Large intestine (tissue), 3 donors: ENCODE measurements around the gene KRT6A. TPM values are rescaled to one million over a fixed set of nuclear protein-coding genes. Genes with fewer than 3 reads are reported as not detected.
"Not testable (repeated sequence)": the region's sequence is repeated elsewhere in the genome, so short reads cannot be mapped to it uniquely, and the experiment has no call there.

Experiments
- DNase-seq, 2 donors: peaks; one replicate each; pipeline versions ENCODE4 v3.0.0 to v3.0.0-alpha.2; 2013
- H3K27ac ChIP-seq: one replicate; pipeline ENCODE4 v1.5.1; 2013; ENCODE audit warnings: low read length
- H3K27me3 ChIP-seq: 2 replicates; pipeline ENCODE4 v1.6.1; 2013; ENCODE audit warnings: low read length; ENCODE audit not compliant: control insufficient read depth, insufficient read depth
- H3K36me3 ChIP-seq: 2 replicates; pipeline ENCODE4 v1.6.1; 2013; ENCODE audit warnings: low read length; ENCODE audit not compliant: control insufficient read depth, insufficient read depth
- H3K4me1 ChIP-seq: one replicate; pipeline ENCODE4 v1.6.1; 2013; ENCODE audit warnings: low read length; ENCODE audit not compliant: control insufficient read depth, insufficient read depth
- H3K4me3 ChIP-seq: one replicate; pipeline ENCODE4 v1.5.1; 2013; ENCODE audit warnings: low read length
- H3K9me3 ChIP-seq: one replicate; pipeline ENCODE4 v1.6.1; 2013; ENCODE audit warnings: mild to moderate bottlenecking, low read depth, low read length, moderate library complexity; ENCODE audit not compliant: control insufficient read depth
- WGBS: methylation state at CpG from one replicate; pipeline ENCODE4 v1.1.5; 2013; ENCODE audit warnings: low lambda C conversion rate; ENCODE audit not compliant: insufficient coverage; 5-methylcytosine and 5-hydroxymethylcytosine counted together
- polyA plus RNA-seq: library from polyadenylated mRNA; unstranded; fragments of 120-200 nt; gene quantifications from one replicate; pipeline ENCODE4 v1.2.1, GENCODE V29; 2013

The KRT6A gene
- polyA plus RNA-seq, 1 donor, result 0.01 TPM

GRCh38 chr12:52501490-52501889, 8.4 kb upstream of the KRT6A start:
- Histone ChIP-seq H3K4me3 (no peak overlapping the region), H3K27ac (no peak overlapping the region), H3K36me3 (no peaks in the 10 kb centered on the region), H3K9me3 (no peaks in the 10 kb centered on the region), H3K4me1 (no peaks in the 10 kb centered on the region), H3K27me3 (peaks cover 7% of the 10 kb centered on the region)
- no peak for DNase-seq
- no CpG with 5 or more reads among the region's 7 CpGs for WGBS

DNA sequence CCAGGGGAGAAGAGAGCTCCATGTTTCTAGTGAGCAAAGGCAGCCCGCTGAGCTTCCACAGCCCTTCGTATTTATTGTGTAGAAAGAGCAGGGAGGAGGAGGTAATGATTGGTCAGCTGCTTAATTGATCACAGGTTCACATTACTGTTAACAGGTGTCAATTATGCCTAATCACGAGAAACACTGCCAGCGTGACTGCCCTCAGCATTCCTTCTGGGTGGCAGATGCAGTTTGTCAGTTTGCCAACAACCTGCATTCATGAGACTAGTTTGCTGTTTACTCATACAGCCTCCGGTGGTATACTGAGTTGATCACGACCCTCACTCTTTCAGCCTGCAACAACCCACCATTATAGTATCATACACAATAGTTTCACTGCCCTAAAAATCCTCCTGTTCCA, 7.5 kb upstream of the KRT6A start:
- not testable (repeated sequence) for H3K4me3 ChIP-seq, H3K27me3 ChIP-seq, H3K36me3 ChIP-seq, DNase-seq, H3K9me3 ChIP-seq, H3K4me1 ChIP-seq, H3K27ac ChIP-seq
- WGBS, result 80% methylated on average over 1 of the region's 6 CpGs

DNA sequence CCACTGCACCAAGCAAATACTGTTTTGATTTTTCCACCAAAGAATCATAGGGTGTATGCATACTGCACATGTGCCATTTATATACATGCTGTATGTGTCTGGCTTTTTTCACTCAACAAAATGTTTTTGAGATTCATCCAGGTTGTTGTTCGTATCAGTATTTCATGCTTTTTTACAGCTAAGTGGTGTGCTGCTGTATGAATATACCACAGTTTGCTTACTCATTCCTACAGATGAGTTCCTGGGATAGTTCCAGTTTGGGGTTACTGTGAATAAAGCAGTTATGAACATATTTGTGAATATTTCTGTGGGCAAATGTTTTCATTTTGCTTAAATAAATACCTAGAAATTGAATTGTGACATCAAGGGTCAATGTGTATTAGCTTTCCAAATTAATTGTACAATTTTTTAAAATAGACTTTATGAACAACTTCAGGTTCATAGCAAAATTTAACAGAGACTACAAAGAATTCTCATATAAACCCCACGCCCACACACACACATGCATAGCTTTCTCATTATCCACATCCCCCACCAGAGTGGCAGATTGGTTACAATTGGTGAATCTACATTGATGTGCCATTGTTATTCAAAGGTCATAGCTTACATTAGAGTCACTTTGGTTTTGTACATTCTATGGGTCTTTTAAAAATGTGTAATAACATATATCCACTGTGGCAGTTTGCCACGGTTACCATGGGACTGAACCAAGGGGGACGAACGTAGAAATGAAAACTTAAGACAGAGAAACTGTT, 6.9 kb upstream of the KRT6A start:
- Histone ChIP-seq H3K9me3 (no peaks in the 10 kb centered on the region), H3K36me3 (no peaks in the 10 kb centered on the region), H3K27ac (no peak overlapping the region), H3K4me3 (no peak overlapping the region), H3K27me3 (peaks cover 7% of the 10 kb centered on the region), H3K4me1 (no peaks in the 10 kb centered on the region)
- no peak for DNase-seq
- WGBS, result 100% methylated on average over 1 of the region's 5 CpGs

- H3K27me3 ChIP-seq, result peaks cover 11% of the 10 kb centered on the region
- DNase-seq, result no peak
- no CpG with 5 or more reads among the region's 1 CpG for WGBS
- H3K36me3 ChIP-seq, result no peaks in the 10 kb centered on the region
- H3K4me1 ChIP-seq, result no peaks in the 10 kb centered on the region
- H3K4me3 ChIP-seq, result no peak overlapping the region
- no peak overlapping the region for H3K27ac ChIP-seq
- H3K9me3 ChIP-seq, result no peaks in the 10 kb centered on the region
These were observed 5.9 kb upstream of the KRT6A start for GRCh38 chr12:52498946-52499345.

DNA sequence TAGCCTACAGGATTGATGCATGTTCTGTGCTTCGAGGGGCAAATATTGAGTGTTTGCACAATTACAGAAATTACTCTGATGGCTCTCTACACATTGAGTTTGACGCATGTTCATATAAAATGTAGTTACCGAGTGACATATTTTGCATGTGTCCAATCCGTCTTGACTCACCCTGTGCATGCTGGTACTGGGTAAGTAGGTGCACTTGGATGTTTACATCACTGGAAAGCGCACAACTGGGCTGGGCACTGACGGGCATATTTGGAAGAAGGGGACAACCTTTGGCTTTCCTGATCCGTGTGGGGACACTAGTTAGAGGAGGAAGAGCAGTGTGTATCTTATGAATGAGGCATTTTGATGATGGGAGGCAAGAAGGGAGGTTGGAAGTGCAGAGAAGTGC, 4.9 kb upstream of the KRT6A start:
- no peak for DNase-seq
- no CpG with 5 or more reads among the region's 7 CpGs for WGBS

GRCh38 chr12:52496590-52497071, 3.6 kb upstream of the KRT6A start:
- no peak overlapping the region for H3K27ac ChIP-seq
- H3K36me3 ChIP-seq, result no peaks in the 10 kb centered on the region
- H3K9me3 ChIP-seq, result no peaks in the 10 kb centered on the region
- peaks cover 13% of the 10 kb centered on the region for H3K27me3 ChIP-seq
- H3K4me1 ChIP-seq, result no peaks in the 10 kb centered on the region
- DNase-seq, result no peak
- WGBS, result no CpG with 5 or more reads among the region's 4 CpGs
- H3K4me3 ChIP-seq, result no peak overlapping the region

More for the DNA sequence above, 4.9 kb upstream of the KRT6A start:
- H3K36me3 ChIP-seq, result no peaks in the 10 kb centered on the region
- H3K27me3 ChIP-seq, result peaks cover 13% of the 10 kb centered on the region
- H3K4me1 ChIP-seq, result no peaks in the 10 kb centered on the region
- no peak overlapping the region for H3K4me3 ChIP-seq
- no peaks in the 10 kb centered on the region for H3K9me3 ChIP-seq
- H3K27ac ChIP-seq, result no peak overlapping the region

- peaks cover 13% of the 10 kb centered on the region for H3K27me3 ChIP-seq
- no CpG with 5 or more reads among the region's 2 CpGs for WGBS
- no peaks in the 10 kb centered on the region for H3K4me1 ChIP-seq
- H3K4me3 ChIP-seq, result no peak overlapping the region
- no peak overlapping the region for H3K27ac ChIP-seq
- no peak for DNase-seq
- no peaks in the 10 kb centered on the region for H3K36me3 ChIP-seq
- no peaks in the 10 kb centered on the region for H3K9me3 ChIP-seq
These were observed 3.0 kb upstream of the KRT6A start for GRCh38 chr12:52496054-52496453.

- peaks cover 13% of the 10 kb centered on the region for H3K27me3 ChIP-seq
- no peak for DNase-seq
- no peaks in the 10 kb centered on the region for H3K36me3 ChIP-seq
- H3K27ac ChIP-seq, result no peak overlapping the region
- H3K9me3 ChIP-seq, result no peaks in the 10 kb centered on the region
- H3K4me1 ChIP-seq, result no peaks in the 10 kb centered on the region
- H3K4me3 ChIP-seq, result no peak overlapping the region
- no CpG with 5 or more reads among the region's 3 CpGs for WGBS
These were observed 2.3 kb upstream of the KRT6A start for GRCh38 chr12:52495389-52495788.

DNA sequence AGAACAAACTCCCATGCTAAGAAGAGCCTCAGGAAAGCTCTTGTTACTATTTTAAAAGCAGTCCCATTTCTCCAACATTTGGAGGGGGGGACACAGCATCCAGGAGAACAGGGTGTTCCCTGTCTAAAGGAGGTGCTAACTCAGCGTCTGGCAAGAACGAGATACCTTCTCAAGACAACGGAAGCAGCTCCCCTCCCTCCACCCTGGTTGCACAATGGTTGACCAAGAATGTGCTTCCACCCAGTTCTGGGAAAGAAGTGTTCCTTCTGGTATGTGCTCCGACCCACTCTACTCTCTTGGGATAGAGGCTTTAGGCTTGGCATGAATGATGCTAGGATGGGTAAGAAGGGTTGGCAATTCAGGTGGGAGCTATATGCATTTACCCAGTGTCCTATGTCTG, 1.5 kb upstream of the KRT6A start:
- no peak for DNase-seq
- Histone ChIP-seq H3K4me3 (no peak overlapping the region), H3K36me3 (no peaks in the 10 kb centered on the region), H3K27ac (no peak overlapping the region), H3K4me1 (no peaks in the 10 kb centered on the region), H3K9me3 (no peaks in the 10 kb centered on the region), H3K27me3 (peaks cover 13% of the 10 kb centered on the region)
- WGBS, result no CpG with 5 or more reads among the region's 4 CpGs

GRCh38 chr12:52494100-52494499, 1.0 kb upstream of the KRT6A start:
- Histone ChIP-seq H3K27ac (no peak overlapping the region), H3K9me3 (no peaks in the 10 kb centered on the region), H3K36me3 (no peaks in the 10 kb centered on the region), H3K4me3 (no peak overlapping the region), H3K27me3 (peaks cover 13% of the 10 kb centered on the region), H3K4me1 (no peaks in the 10 kb centered on the region)
- DNase-seq, result no peak
- WGBS, result 80% methylated on average over 1 of the region's 1 CpG

DNA sequence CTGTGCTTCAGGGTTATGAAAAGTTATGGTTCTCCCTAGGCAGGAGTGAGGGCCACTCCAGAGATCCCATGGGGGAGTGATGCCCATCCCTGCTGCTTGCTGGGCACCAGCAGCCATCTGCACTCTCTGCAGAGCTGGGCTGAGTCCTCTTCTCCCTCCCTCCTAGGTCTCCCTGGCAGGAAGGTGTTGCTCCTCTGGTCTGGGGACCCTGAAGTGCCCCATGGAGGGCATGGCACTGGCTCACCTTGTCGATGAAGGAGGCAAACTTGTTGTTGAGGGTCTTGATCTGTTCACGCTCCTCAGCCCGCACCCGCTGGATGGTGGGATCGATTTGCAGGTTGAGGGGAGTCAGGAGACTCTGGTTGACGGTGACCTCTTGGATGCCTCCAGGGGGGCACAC, 652 bp downstream of the KRT6A start:
- H3K27me3 ChIP-seq, result peaks cover 16% of the 10 kb centered on the region
- DNase-seq, H3K36me3 ChIP-seq, H3K4me1 ChIP-seq, H3K27ac ChIP-seq, H3K9me3 ChIP-seq, H3K4me3 ChIP-seq: not testable (repeated sequence)
- no CpG with 5 or more reads among the region's 6 CpGs for WGBS
